HepG2 (cell line): ENCODE results near the gene HHLA2. TPM values are rescaled to one million over a fixed set of nuclear protein-coding genes. Genes with fewer than 3 reads are reported as not detected.

Experiments used
- ATAC-seq: fragments of 200-7000 bp; cut with Tn5 transposase; 3 replicates; pipeline ENCODE4 v1.9.1; 2020; ENCODE audit warnings: mild to moderate bottlenecking, moderate library complexity
- BruUV-seq: library from RNA; stranded (reverse); fragments of 400-500 nt; replicated peaks from 2 replicates; lab custom pipeline; 2021; lab: Mats Ljungman, UMichigan
- CTCF ChIA-PET: fragments of 300-600 bp; formaldehyde crosslinking; extraction: SDS; loops from one replicate; lab custom pipeline; 2021; ENCODE audit warnings: low total read pairs, inconsistent platforms, low intra/inter-chr PET ratio; lab: Yijun Ruan, JAX
- POLR2A ChIA-PET: fragments of 350-600 bp; sonication (Branson Sonifier 250); formaldehyde crosslinking; loops from one replicate; lab custom pipeline; 2020; ENCODE audit warnings: antibody characterized with exemption, inconsistent platforms; lab: Yijun Ruan, JAX
- DNase-seq: peaks from one replicate; pipeline ENCODE4 v3.0.0-alpha.2; 2015; ENCODE audit warnings: low spot score
- FAIRE-seq: peaks from 3 replicates; lab custom pipeline; 2011; peaks lifted over from hg19 to GRCh38; lab: Jason Lieb, UNC
- H2AFZ ChIP-seq: one replicate; pipeline ENCODE4 v1.6.1; 2011; ENCODE audit warnings: low read length, inconsistent platforms
- H3K27ac ChIP-seq: fragments of 300-600 bp; 3 replicates; pipeline ENCODE4 v1.8.0; 2011; ENCODE audit warnings: mixed run types, mild to moderate bottlenecking, mixed read lengths, low read length, inconsistent platforms; ENCODE audit not compliant: insufficient read depth; ENCODE audit errors: extremely low read length
- H3K27me3 ChIP-seq, 2 experiments: fragments of 200-600 bp in 1 of 2; 2 replicates in 1 of 2; 3 replicates in 1 of 2; pipeline versions ENCODE4 v1.6.0 to v1.8.0; 2011; ENCODE audit warnings: low read length in 2 of 2, mild to moderate bottlenecking in 2 of 2, moderate library complexity in 2 of 2, inconsistent platforms in 1 of 2; ENCODE audit not compliant: insufficient read depth in 2 of 2, control insufficient read depth in 1 of 2
- H3K36me3 ChIP-seq, 2 experiments: fragments of 200-600 bp in 1 of 2; replicated peaks in 1 of 2; 2 replicates in 1 of 2; 3 replicates in 1 of 2; pipeline versions ENCODE4 v1.5.1 to v1.8.0; 2011; ENCODE audit warnings: low read length in 2 of 2, inconsistent platforms in 1 of 2; ENCODE audit not compliant: insufficient read depth in 2 of 2, control insufficient read depth in 1 of 2
- H3K4me1 ChIP-seq: 2 replicates; pipeline ENCODE4 v1.5.1; 2012; ENCODE audit warnings: low read length, inconsistent platforms; ENCODE audit not compliant: insufficient read depth
- H3K4me2 ChIP-seq: 2 replicates; pipeline ENCODE4 v1.6.0; 2011; ENCODE audit warnings: low read depth, low read length, inconsistent platforms
- H3K4me3 ChIP-seq, 3 experiments: fragments of 200-600 bp in 1 of 3; sonication (generic), shearing (Covaris generic) in 1 of 3; replicated peaks in 1 of 3; 2 replicates each; pipeline ENCODE4 v1.5.1; 2011 to 2016; ENCODE audit warnings: low read length in 3 of 3, inconsistent platforms in 2 of 3, low read depth in 2 of 3, mild to moderate bottlenecking in 2 of 3, control low read depth in 1 of 3, mixed read lengths in 1 of 3; ENCODE audit not compliant: insufficient read depth in 1 of 3
- H3K79me2 ChIP-seq: one replicate; pipeline ENCODE4 v1.6.1; 2011; ENCODE audit warnings: low read length, inconsistent platforms; ENCODE audit not compliant: insufficient read depth
- H3K9ac ChIP-seq: 2 replicates; pipeline ENCODE4 v1.6.0; 2011; ENCODE audit warnings: mild to moderate bottlenecking, low read depth, low read length, inconsistent platforms; ENCODE audit not compliant: insufficient read depth
- H3K9me3 ChIP-seq: 2 replicates; pipeline ENCODE4 v1.5.1; 2012; ENCODE audit warnings: mild to moderate bottlenecking, low read length
- H4K20me1 ChIP-seq: 2 replicates; pipeline ENCODE4 v1.6.0; 2011; ENCODE audit warnings: inconsistent platforms, mild to moderate bottlenecking, low read length, moderate library complexity; ENCODE audit not compliant: insufficient read depth
- ARID5B ChIP-seq: IDR thresholded peaks from 2 replicates; pipeline ENCODE4 v1.4.0; 2020; ENCODE audit warnings: mild to moderate bottlenecking, missing genetic modification reagents
- ATF1 ChIP-seq: IDR thresholded peaks from 2 replicates; pipeline ENCODE4 v1.6.1; 2016; ENCODE audit warnings: mild to moderate bottlenecking, control low read depth
- CBFB ChIP-seq: sonication (generic); formaldehyde crosslinking; IDR thresholded peaks from 2 replicates; pipeline ENCODE4 v1.4.0; 2020; ENCODE audit warnings: missing genetic modification reagents
- E2F5 ChIP-seq: sonication (generic); formaldehyde crosslinking; conservative IDR thresholded peaks from 2 replicates; pipeline ENCODE4 v1.4.0; 2020; ENCODE audit warnings: missing genetic modification reagents
- KLF11 ChIP-seq: IDR thresholded peaks from 2 replicates; pipeline ENCODE4 v1.6.1; 2016; ENCODE audit warnings: missing compliant biosample characterization
- NBN ChIP-seq: fragments of 450-650 bp; conservative IDR thresholded peaks from 2 replicates; pipeline ENCODE4 v1.6.1; 2017
- NFIB ChIP-seq: sonication (generic); formaldehyde crosslinking; IDR thresholded peaks from 2 replicates; pipeline ENCODE4 v1.9.0; 2021; ENCODE audit warnings: missing genetic modification reagents, mild to moderate bottlenecking, borderline replicate concordance
- STAG1 ChIP-seq: sonication (generic); formaldehyde crosslinking; IDR thresholded peaks from 2 replicates; pipeline ENCODE4 v1.4.0; 2020; ENCODE audit warnings: missing genetic modification reagents
- U2AF1 ChIP-seq: fragments of 200-400 bp; formaldehyde crosslinking; optimal IDR thresholded peaks from 2 replicates; pipeline ENCODE3; 2017; ENCODE audit warnings: mild to moderate bottlenecking, low read depth, low read length
- YEATS4 ChIP-seq: sonication (generic); formaldehyde crosslinking; IDR thresholded peaks from 2 replicates; pipeline ENCODE4 v1.4.0; 2020; ENCODE audit warnings: missing genetic modification reagents, borderline replicate concordance
- ZFP36L1 ChIP-seq: sonication (generic); formaldehyde crosslinking; IDR thresholded peaks from 2 replicates; pipeline ENCODE4 v1.8.0; 2022; ENCODE audit warnings: mild to moderate bottlenecking, missing genetic modification reagents, moderate library complexity
- ZKSCAN5 ChIP-seq: sonication (generic); formaldehyde crosslinking; IDR thresholded peaks from 2 replicates; pipeline ENCODE4 v1.5.1; 2020; ENCODE audit warnings: mild to moderate bottlenecking, missing genetic modification reagents
- ZNF343 ChIP-seq: sonication (generic); formaldehyde crosslinking; IDR thresholded peaks from 2 replicates; pipeline ENCODE4 v1.4.0; 2020; ENCODE audit warnings: mild to moderate bottlenecking, missing genetic modification reagents
- ZNF766 ChIP-seq: sonication (generic); formaldehyde crosslinking; IDR thresholded peaks from 2 replicates; pipeline ENCODE4 v1.5.0; 2020; ENCODE audit warnings: missing genetic modification reagents, borderline replicate concordance
- WGBS: methylation state at CpG from one replicate; pipeline ENCODE4 v1.1.6; 2017; ENCODE audit warnings: low lambda C conversion rate; 5-methylcytosine and 5-hydroxymethylcytosine counted together
- in situ Hi-C: cut with HindIII; loops from 2 replicates; pipeline ENCODE4 v1.10.0; 2017; ENCODE audit warnings: low pct_unique_long_range_greater_than_20kb; ENCODE audit not compliant: extremely low pct_ligation_motif_present
- intact Hi-C: fragments of 100-400 bp; cut with micrococcal nuclease; formaldehyde crosslinking; loops from one replicate; pipeline ENCODE4 v1.10.0; 2022; ENCODE audit not compliant: unreplicated experiment
- polyA plus RNA-seq, 8 experiments: library from polyadenylated mRNA; depleted of rRNA in 3 of 8; stranded (reverse) in 7 of 8; unstranded in 1 of 8; fragments of >200 nt; fragmentation: Illumina TruSeq in 4 of 8; extraction: Trizol in 4 of 8; gene quantifications; 2 replicates each; pipeline versions ENCODE4 v1.2.1 to v1.2.3, GENCODE V29; 2011 to 2016; ENCODE audit warnings: low read depth in 4 of 8, missing spikeins in 1 of 8, mixed read lengths in 1 of 8; ENCODE audit not compliant: insufficient read depth in 1 of 8
- total RNA-seq, 5 experiments: library from RNA; depleted of rRNA; stranded (reverse); fragments of >200 nt; fragmentation: Illumina TruSeq; extraction: Trizol; gene quantifications; 2 replicates each; pipeline ENCODE4 v1.2.3, GENCODE V29; 2016; ENCODE audit warnings: low read depth in 1 of 5

Gene HHLA2
- total and polyA plus RNA-seq, 2 of the 13 experiments (the other 11 are each of a cell fraction or from before 2014, with no cell fraction given): not detected

GRCh38 chr3:108311797-108312196 is 15.4 kb downstream of the HHLA2 start:
- Histone ChIP-seq H2AFZ (no peak overlapping the region), H4K20me1 (no peaks in the 10 kb centered on the region), H3K9me3 (0 out of 2 replicates have a peak, but pooled peaks cover 6% of the 10 kb centered on the region), H3K4me3 (no peak overlapping the region), H3K79me2 (no peaks in the 10 kb centered on the region), H3K4me1 (peaks cover 8% of the 10 kb centered on the region; the same call in 1 of the 2 replicates), H3K4me2 (no peak overlapping the region), H3K9ac (no peak overlapping the region), H3K27ac (no peak overlapping the region), H3K36me3 (no peaks in the 10 kb centered on the region), H3K27me3 (no peaks in the 10 kb centered on the region)
- CTCF ChIA-PET: no interaction called here
- DNase-seq (no peak), FAIRE-seq (no peak), ATAC-seq (no peak)
- BruUV-seq: no TSS peak
- 14% methylated on average over 5 of the region's 5 CpGs for WGBS
- POLR2A ChIA-PET: no interaction called here
- intact Hi-C loops (no loop called here), in situ Hi-C loops (no loop called here)
- no peak for TF ChIP-seq ZNF766 (CRISPR knock-in tag)

- Histone ChIP-seq H2AFZ (no peak overlapping the region), H4K20me1 (no peaks in the 10 kb centered on the region), H3K4me1 (peaks cover 8% of the 10 kb centered on the region; the same call in 1 of the 2 replicates), H3K36me3 (no peaks in the 10 kb centered on the region), H3K4me2 (no peak overlapping the region), H3K27ac (no peak overlapping the region), H3K4me3 (no peak overlapping the region), H3K9ac (no peak overlapping the region), H3K27me3 (no peaks in the 10 kb centered on the region), H3K9me3 (0 out of 2 replicates have a peak, but pooled peaks cover 6% of the 10 kb centered on the region), H3K79me2 (no peaks in the 10 kb centered on the region)
- FAIRE-seq (no peak), DNase-seq (no peak), ATAC-seq (no peak)
- in situ Hi-C loops (no loop called here), intact Hi-C loops (no loop called here)
- no TSS peak for BruUV-seq
- ChIA-PET POLR2A (no interaction called here), CTCF (no interaction called here)
- 0% methylated on average over 1 of the region's 1 CpG for WGBS
- TF ChIP-seq KLF11 (no peak), ARID5B (no peak), CBFB (CRISPR knock-in tag) (no peak), ZFP36L1 (no peak), ZNF343 (CRISPR knock-in tag) (no peak), ATF1 (CRISPR knock-in tag) (no peak), E2F5 (no peak), NBN (no peak), ZKSCAN5 (CRISPR knock-in tag) (no peak), U2AF1 (no peak), YEATS4 (CRISPR knock-in tag) (no peak), NFIB (CRISPR knock-in tag) (no peak), STAG1 (CRISPR knock-in tag) (no peak)
Measured at GRCh38 chr3:108312656-108313055, 16.3 kb downstream of the HHLA2 start.
